NCI-H748 (cell line): ENCODE measurements around the gene DEFB123.
"Not testable (repeated sequence)": the region's sequence is repeated elsewhere in the genome, so short reads cannot be mapped to it uniquely, and the experiment has no call there.

Experiments used
- DNase-seq: peaks from one replicate; lab custom pipeline; 2025; ENCODE audit not compliant: unreplicated experiment; lab: John Stamatoyannopoulos, UW

DEFB123 gene

GRCh38 chr20:31440012-31440659, at the start of gene DEFB123:
Gene DEFB123, plus strand, starts transcription at chr20:31440632. Its CDS starts 67 bp downstream, at chr20:31440699.
- no peak for DNase-seq

GRCh38 chr20:31392836-31393235, 47.6 kb upstream of the DEFB123 start:
- DNase-seq: no peak

- no peak for DNase-seq
Measured at GRCh38 chr20:31394900-31395299, 45.5 kb upstream of the DEFB123 start.

GRCh38 chr20:31403886-31404285, 36.5 kb upstream of the DEFB123 start:
- no peak for DNase-seq

GRCh38 chr20:31406115-31406514, 34.3 kb upstream of the DEFB123 start, which contains the start of gene DEFB121:
Gene DEFB121, minus strand, starts transcription at chr20:31406215. Its CDS starts 63 bp downstream, at chr20:31406152.
- DNase-seq: no peak

- no peak for DNase-seq
Measured at GRCh38 chr20:31410011-31410410, 30.4 kb upstream of the DEFB123 start.

GRCh38 chr20:31414381-31414780, 26.1 kb upstream of the DEFB123 start:
- no peak for DNase-seq

- no peak for DNase-seq
Measured at GRCh38 chr20:31415653-31416052, 24.8 kb upstream of the DEFB123 start.

GRCh38 chr20:31418307-31418706, 22.1 kb upstream of the DEFB123 start:
- DNase-seq: no peak

GRCh38 chr20:31425797-31426196, 14.6 kb upstream of the DEFB123 start:
- DNase-seq: no peak

- DNase-seq: not testable (repeated sequence)
Measured at GRCh38 chr20:31426891-31427551, 13.4 kb upstream of the DEFB123 start.

- DNase-seq: not testable (repeated sequence)
Measured at GRCh38 chr20:31427576-31427975, 12.9 kb upstream of the DEFB123 start.

- DNase-seq: no peak
Measured at GRCh38 chr20:31430568-31431115, 9.8 kb upstream of the DEFB123 start.

GRCh38 chr20:31446084-31446819, 5.8 kb downstream of the DEFB123 start:
- no peak for DNase-seq

GRCh38 chr20:31449511-31450414, 9.3 kb downstream of the DEFB123 start:
- DNase-seq: no peak

- DNase-seq: no peak
Measured at GRCh38 chr20:31452575-31452974, 12.1 kb downstream of the DEFB123 start.

- DNase-seq: no peak
Measured at GRCh38 chr20:31454361-31454760, 13.9 kb downstream of the DEFB123 start.

- DNase-seq: not testable (repeated sequence)
Measured at GRCh38 chr20:31470946-31471345, 30.5 kb downstream of the DEFB123 start.

- no peak for DNase-seq
Measured at GRCh38 chr20:31472395-31473330, 32.2 kb downstream of the DEFB123 start.
